Measurements from ENCODE around the gene FICD.
"Not testable (repeated sequence)": the region's sequence is repeated elsewhere in the genome, so short reads cannot be mapped to it uniquely, and the experiment has no call there.

Gene FICD

DNA sequence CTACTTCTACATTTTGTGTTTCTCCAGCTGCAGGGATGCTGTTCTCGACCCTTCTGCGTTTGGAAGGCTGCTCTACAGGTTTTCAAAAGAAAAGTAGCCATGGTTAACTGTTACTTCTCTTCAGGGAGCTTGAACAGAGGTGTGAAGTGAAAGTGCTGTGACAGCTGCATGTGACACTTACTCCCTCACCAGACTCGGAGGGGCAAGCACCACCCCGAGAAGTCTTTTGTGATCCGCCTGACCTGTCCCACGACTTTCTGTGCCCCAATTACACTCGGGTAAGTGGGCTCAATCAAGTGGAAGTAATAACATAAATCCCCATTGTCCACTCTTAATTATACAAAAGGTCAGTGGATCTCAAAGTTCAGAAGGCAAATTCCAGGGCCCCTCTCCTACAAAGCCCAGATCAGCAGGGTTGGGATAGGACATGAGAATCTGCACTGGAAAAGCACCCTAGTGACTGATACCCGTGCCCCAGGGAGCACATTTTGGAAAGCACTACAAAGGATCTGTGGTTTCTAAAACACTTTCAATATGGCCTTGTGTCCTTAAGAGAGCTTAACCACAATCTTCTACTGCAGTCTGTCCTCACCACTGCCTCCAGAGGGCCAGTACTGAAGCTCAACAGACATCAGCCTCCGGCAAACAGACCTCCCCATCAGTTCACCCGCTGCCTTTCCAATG is 11.5 kb downstream of the FICD start:
- in situ Hi-C loops (cut with HindIII; ENCODE audit: low pct_unique_long_range_greater_than_20kb, low sequenced_read_pairs) = no loop called here

GRCh38 chr12:108527166-108527496 is 12.1 kb downstream of the FICD start:
- no peak for DNase-seq (ENCODE audit: low read depth in 1 of 2, low spot score in 1 of 2)
- no peak for TF ChIP-seq JUND (IDR thresholded peaks at IDR 0.05; ENCODE audit: low read depth)
- in situ Hi-C loops (cut with HindIII; ENCODE audit: low pct_unique_long_range_greater_than_20kb, low sequenced_read_pairs) = no loop called here

More for the DNA sequence above, 11.5 kb downstream of the FICD start:
- TF ChIP-seq JUND (IDR thresholded peaks at IDR 0.05; ENCODE audit: low read depth) = no peak
- DNase-seq (ENCODE audit: low read depth in 1 of 2, low spot score in 1 of 2) = no peak

GRCh38 chr12:108530161-108530560 is 15.1 kb downstream of the FICD start:
- in situ Hi-C loops (cut with HindIII; ENCODE audit: low pct_unique_long_range_greater_than_20kb, low sequenced_read_pairs) = no loop called here
- DNase-seq (ENCODE audit: low read depth in 1 of 2, low spot score in 1 of 2) = no peak
- TF ChIP-seq JUND (IDR thresholded peaks at IDR 0.05; ENCODE audit: low read depth) = no peak

GRCh38 chr12:108531929-108532848 is 17.1 kb downstream of the FICD start:
- DNase-seq (ENCODE audit: low read depth in 1 of 2, low spot score in 1 of 2) = no peak
- in situ Hi-C loops (cut with HindIII; ENCODE audit: low pct_unique_long_range_greater_than_20kb, low sequenced_read_pairs) = no loop called here
- TF ChIP-seq JUND (IDR thresholded peaks at IDR 0.05; ENCODE audit: low read depth) = no peak

- in situ Hi-C loops (cut with HindIII; ENCODE audit: low pct_unique_long_range_greater_than_20kb, low sequenced_read_pairs) = no loop called here
- no peak for DNase-seq (ENCODE audit: low read depth in 1 of 2, low spot score in 1 of 2)
- TF ChIP-seq JUND (IDR thresholded peaks at IDR 0.05; ENCODE audit: low read depth) = no peak
Observed at GRCh38 chr12:108538146-108538545, 23.1 kb downstream of the FICD start.

- DNase-seq (ENCODE audit: low read depth in 1 of 2, low spot score in 1 of 2) = no peak
- in situ Hi-C loops (cut with HindIII; ENCODE audit: low pct_unique_long_range_greater_than_20kb, low sequenced_read_pairs) = no loop called here
Observed at GRCh38 chr12:108538616-108539195, 23.6 kb downstream of the FICD start.

DNA sequence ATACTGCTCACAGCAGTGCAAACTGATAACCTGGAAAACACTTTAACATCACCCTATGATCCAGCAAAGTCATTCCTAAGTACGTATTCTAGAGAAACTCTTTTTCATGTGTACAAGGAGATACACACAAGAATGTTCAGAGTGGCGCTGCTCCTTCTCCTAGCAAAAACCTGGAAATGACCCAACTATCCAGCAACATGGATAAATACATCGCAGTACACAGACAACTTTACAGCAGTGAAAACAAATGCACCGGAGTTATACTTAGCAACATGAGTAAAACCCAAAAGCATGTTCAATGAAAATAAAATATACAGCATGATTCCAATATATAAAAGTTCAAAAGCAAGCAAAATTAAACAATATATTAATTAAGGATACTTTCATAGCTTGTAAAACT is 27.2 kb downstream of the FICD start:
- in situ Hi-C loops (cut with HindIII; ENCODE audit: low pct_unique_long_range_greater_than_20kb, low sequenced_read_pairs) = no loop called here
- no peak for TF ChIP-seq JUND (IDR thresholded peaks at IDR 0.05; ENCODE audit: low read depth)

More at GRCh38 chr12:108538616-108539195, 23.6 kb downstream of the FICD start:
- TF ChIP-seq JUND (IDR thresholded peaks at IDR 0.05; ENCODE audit: low read depth) = no peak

DNA sequence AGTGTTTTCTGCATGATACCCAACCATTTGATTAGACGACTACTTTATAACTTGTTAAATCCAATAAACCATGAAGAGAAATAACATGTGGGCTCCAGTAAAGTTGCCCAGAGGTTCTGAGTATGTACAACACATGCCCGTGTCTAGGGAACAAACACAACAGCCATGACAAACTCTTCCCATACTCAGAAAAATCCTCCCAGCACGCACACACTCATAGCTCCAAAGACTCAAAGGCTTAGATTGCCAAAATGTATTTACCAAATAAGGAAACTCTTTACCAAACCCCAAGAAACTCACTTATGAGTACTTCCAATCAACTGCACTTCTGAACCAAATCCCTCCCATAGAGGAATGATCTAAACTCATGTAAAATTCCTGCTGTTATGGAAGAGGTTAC is 28.6 kb downstream of the FICD start:
- no peak for DNase-seq (ENCODE audit: low read depth in 1 of 2, low spot score in 1 of 2)
- no peak for TF ChIP-seq JUND (IDR thresholded peaks at IDR 0.05; ENCODE audit: low read depth)
- in situ Hi-C loops (cut with HindIII; ENCODE audit: low pct_unique_long_range_greater_than_20kb, low sequenced_read_pairs) = no loop called here

More for the DNA sequence above, 27.2 kb downstream of the FICD start:
- no peak for DNase-seq (ENCODE audit: low read depth in 1 of 2, low spot score in 1 of 2)

DNA sequence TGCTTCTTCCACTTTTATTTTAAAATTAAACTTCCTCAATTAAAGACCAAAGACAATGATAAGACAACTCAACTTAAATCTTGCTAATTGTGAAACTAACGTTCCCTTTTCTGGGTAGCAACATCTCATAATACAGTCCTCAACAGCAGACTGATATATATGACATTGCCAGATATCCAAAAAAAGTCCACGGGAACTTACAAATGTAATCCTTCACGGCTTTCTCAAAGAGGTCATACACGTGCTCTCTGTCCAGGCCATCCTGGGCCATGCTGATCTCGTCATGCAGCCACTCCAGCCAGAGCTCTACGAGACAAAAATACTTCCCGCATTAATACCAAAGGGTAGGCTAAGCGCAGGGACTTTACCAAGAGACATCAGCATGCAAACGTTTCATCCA is 32.6 kb downstream of the FICD start:
- no peak for TF ChIP-seq JUND (IDR thresholded peaks at IDR 0.05; ENCODE audit: low read depth)

DNA sequence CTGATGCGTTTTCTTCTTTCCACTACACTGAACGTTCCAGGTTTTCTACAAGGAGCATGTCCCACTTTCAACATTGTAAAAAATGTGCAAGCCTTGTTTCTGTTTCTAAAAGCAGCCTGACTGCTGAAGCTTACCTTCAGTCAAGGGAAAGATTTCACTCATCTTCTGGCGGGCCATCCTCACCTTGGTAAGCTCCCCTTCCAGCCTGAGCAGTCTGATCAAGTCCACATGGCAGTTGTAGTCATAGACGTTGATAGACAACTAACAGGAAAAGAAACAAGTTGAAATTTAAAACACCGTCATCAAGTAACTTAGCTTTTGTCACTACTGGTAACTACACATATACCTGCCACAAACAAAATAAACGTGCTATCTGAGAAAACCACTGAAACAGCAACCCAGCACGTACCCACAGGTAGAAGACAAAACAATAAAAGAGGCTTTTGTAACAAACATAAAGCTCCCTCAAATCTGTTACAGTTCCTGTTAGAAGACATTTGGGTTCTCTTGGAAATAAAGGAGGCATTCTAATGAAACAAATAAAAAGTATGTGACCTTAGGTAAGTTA is 34.0 kb downstream of the FICD start:
- no peak for TF ChIP-seq JUND (IDR thresholded peaks at IDR 0.05; ENCODE audit: low read depth)
- in situ Hi-C loops (cut with HindIII; ENCODE audit: low pct_unique_long_range_greater_than_20kb, low sequenced_read_pairs) = no loop called here
- no peak for DNase-seq (ENCODE audit: low read depth in 1 of 2, low spot score in 1 of 2)

More for the DNA sequence above, 32.6 kb downstream of the FICD start:
- no peak for DNase-seq (ENCODE audit: low read depth in 1 of 2, low spot score in 1 of 2)
- in situ Hi-C loops (cut with HindIII; ENCODE audit: low pct_unique_long_range_greater_than_20kb, low sequenced_read_pairs) = no loop called here

DNA sequence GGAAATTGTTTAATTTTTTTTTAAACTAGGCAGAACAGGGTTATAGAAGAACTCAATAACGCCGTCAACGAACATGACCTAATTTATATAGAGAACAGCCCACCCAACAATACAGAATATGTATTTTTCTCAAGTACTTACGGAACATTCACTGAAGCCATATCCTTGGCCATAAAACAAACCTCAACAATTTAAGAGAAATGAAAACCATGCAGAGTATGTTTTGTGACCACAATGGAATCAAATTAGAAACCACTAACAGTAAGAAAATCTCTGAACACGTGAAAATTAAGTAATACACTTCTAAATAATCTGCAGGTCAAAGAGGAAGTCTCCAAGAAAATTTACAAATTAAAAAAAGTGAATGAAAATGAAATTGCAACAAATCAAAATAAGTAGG is 36.5 kb downstream of the FICD start:
- in situ Hi-C loops (cut with HindIII; ENCODE audit: low pct_unique_long_range_greater_than_20kb, low sequenced_read_pairs) = no loop called here
- DNase-seq (ENCODE audit: low read depth in 1 of 2, low spot score in 1 of 2) = no peak
- no peak for TF ChIP-seq JUND (IDR thresholded peaks at IDR 0.05; ENCODE audit: low read depth)

- in situ Hi-C loops (cut with HindIII; ENCODE audit: low pct_unique_long_range_greater_than_20kb, low sequenced_read_pairs) = no loop called here
- TF ChIP-seq JUND (IDR thresholded peaks at IDR 0.05; ENCODE audit: low read depth) = no peak
- DNase-seq (ENCODE audit: low read depth in 1 of 2, low spot score in 1 of 2) = no peak
Observed at GRCh38 chr12:108553799-108554198, 38.7 kb downstream of the FICD start.

GRCh38 chr12:108555383-108555782 is 40.3 kb downstream of the FICD start:
- in situ Hi-C loops (cut with HindIII; ENCODE audit: low pct_unique_long_range_greater_than_20kb, low sequenced_read_pairs); DNase-seq (ENCODE audit: low read depth in 1 of 2, low spot score in 1 of 2): not testable (repeated sequence)

Data from T47D (cell line).